GM19438 (cell line): ENCODE results near the gene NKIRAS2.

Source experiments
- ATAC-seq: cut with Tn5 transposase; IDR thresholded peaks from one replicate; pipeline ENCODE4 v1.9.1; 2021; ENCODE audit warnings: low read depth; ENCODE audit not compliant: unreplicated experiment

NKIRAS2 gene

DNA sequence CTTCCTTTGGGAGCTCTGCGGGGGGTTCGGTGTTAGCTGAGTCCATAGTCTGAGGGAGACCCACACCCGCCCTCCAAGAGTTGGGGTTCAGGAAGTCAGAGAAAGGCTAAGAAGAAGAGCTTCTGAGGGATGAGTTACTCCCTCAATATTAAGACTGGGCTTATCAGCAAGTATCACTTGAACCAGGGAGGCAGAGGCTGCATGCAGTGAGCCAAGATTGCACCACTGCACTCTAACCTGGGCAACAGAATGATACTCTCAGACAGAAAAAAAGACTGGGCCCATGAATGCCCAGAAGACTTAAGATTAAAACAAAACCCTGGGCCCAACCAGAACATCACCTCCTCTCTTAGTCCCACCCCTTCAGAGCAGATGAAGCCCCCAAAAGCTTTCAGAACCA, 6.0 kb downstream of the NKIRAS2 start:
- no peak for ATAC-seq

DNA sequence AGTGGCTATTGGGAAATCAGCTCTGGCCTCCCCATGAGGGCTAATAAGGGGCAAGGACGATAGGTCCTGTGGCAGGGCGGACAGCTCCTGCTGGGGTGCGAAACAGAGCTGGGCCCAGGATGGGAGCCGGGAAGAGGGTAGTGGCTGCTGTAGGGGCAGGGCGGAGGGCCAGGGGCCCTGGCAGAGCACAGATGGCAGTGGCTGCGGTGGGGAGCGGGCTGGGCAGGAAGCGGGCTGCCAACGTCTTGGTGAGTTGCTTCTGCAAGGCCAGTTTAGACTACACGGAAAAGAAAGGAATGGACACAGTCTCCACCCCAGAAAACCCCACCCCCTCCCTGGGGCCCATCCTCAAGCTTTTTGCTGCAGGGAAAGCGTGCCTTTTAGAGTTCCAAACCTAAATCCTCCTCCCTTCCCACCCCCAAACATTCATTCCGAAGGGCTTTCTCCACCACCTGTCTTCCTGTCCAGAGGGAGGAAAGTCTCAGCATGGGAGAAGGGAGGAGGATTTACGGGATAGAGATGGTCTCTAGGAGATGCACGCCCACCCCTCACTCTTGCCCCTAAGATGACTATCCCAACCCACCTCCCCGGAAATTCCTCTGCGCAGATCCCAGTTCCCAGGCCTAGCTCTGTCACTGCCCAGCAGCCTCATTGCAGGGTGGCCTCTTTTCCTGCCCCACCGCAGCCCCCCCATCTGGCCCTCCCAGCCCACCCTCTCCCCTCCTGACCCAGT, 7.1 kb downstream of the NKIRAS2 start:
- no peak for ATAC-seq

DNA sequence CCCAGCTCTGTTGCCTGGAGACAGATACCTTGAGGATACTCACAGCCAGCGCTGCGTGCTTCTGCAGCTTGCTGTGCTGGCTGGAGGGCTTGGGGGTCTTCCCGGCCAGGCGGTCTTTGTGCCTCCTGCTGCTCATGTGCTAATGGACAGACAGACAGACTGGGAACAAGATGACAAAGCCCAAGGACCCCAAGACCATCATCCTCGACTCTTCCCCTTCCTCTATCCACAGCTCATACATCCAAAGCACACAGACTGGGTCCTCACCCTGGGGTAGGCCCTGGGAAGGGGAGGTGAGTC, 7.7 kb downstream of the NKIRAS2 start:
- no peak for ATAC-seq

DNA sequence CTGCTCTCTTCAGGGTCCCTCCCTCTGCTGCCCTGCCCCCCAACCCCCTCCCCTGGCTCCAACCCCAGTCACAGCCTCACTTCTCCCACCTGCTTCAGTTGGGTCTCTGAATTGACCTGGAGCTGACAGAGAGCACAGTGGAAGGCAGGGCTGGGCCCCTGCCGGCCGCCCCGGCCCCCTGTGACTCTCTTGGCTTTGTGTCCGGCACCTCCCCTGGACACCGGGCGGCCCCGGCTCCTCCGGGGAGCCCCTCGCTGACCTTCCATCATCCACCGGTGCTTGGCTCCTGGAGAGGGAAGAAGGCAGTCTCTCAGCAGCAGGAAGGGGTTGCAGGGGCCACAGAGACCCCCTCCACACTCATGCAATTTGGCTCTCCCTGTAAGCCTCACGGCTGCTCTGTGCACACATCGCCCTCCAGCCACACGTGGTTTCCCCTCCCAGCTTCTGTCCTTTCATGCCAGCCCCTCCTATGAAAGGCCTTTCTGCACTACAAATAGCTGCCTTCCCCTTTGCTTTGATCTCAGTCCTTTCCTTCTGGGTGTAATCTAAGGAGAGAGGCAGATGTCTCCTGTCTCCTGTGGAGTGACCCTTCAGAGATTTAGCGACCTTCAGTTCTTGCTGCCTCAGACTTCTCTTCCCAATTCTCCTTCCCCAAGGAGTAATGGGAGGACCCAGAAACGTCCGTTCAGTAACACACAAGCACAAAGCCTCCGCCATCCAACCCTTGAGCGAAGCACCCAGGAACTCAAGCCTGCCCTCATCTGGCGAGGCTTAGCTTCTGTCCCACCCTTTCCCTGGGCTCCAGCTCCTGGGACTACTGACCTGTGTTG, 8.3 kb downstream of the NKIRAS2 start:
- ATAC-seq: no peak

DNA sequence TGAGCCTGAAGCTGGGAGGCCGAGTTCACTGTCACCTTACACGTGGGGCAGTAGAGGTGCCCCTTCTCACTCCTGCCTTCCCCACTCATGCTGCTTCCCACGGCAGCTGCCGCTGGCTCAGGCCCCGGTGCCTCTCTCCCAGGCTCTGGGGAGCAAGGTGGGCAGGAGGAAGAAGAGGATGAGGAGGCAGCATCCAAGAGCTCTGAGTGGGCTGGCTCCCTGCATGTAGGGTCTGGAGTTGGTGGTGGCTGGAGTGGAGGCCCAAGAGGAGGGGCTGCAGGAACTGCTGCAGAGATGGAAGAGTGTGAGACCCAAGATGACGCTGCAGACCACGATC, 8.9 kb downstream of the NKIRAS2 start:
- no peak for ATAC-seq

DNA sequence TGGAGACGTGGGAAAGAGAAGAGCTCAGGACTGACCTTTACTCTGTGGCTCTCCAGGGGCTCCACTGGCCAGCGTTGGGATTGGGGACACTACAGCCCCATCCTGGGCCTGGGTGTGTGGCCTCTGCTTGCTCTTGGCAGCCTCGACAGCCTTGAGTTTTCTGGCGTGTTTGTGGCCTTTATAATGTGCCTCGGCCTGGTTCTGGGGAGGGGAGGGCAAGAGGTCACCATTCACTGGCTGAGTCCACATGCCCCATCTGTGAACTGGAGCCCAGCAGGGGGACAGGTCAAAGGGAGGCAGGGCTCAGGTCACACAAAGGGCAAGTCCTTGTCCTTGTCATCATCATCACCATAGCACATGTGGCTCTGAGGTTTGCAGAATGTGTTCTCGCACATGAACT, 11.7 kb downstream of the NKIRAS2 start:
- no peak for ATAC-seq

DNA sequence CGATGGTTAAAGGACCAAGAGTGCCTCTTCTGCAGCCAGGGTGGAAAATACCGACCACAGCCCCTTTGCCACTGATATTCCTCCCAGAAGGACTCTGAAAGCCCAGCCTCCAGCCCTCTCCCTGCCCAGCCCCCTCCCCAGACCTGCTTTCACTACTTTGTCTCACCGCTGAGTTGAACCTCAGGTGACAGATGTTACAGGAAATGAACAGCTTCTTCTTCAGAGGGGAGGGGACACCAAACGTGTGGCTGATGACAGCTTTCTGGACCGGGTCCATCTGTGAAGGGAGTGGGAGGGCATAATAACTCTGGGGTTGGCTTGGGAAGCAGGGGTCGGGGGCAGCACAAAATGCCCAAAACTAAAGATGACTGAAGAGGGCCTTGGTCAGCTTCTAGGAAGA, 14.2 kb downstream of the NKIRAS2 start:
- ATAC-seq: no peak

DNA sequence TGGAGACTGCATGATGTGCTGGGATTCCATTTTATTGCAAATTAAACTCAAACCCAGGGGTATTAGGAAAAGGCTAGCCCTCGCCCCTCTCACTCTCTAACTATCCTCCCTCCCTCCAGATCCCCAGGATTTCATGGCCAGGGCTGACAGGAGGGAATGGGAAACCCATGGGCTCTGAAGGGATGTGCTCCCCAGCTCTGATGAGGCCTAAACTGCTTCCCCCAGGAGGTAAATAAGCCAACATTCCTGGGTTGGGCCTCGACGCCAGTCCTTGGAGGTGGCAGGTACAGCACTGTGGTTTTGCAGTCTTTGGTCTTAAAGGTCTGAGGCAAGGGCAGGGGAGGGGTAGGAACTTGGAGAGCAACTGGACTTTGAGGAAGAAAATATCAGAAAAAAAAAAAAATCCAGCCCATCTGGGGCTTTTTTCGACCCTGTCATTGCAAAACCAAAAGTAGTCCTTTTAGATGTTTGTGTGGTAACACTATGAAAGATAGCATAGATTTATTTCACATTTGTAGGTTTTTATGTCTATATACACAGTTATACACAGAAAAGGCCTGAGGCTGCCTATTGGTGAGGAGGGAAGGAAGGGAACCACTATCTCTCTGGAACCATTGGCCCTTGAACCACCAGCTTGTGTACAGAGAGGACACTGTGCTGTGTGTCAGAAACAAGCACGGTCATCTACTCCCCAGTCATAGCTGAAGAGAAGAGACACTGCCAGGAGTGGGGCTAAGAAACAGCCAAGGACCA, 18.5 kb downstream of the NKIRAS2 start:
- no peak for ATAC-seq

DNA sequence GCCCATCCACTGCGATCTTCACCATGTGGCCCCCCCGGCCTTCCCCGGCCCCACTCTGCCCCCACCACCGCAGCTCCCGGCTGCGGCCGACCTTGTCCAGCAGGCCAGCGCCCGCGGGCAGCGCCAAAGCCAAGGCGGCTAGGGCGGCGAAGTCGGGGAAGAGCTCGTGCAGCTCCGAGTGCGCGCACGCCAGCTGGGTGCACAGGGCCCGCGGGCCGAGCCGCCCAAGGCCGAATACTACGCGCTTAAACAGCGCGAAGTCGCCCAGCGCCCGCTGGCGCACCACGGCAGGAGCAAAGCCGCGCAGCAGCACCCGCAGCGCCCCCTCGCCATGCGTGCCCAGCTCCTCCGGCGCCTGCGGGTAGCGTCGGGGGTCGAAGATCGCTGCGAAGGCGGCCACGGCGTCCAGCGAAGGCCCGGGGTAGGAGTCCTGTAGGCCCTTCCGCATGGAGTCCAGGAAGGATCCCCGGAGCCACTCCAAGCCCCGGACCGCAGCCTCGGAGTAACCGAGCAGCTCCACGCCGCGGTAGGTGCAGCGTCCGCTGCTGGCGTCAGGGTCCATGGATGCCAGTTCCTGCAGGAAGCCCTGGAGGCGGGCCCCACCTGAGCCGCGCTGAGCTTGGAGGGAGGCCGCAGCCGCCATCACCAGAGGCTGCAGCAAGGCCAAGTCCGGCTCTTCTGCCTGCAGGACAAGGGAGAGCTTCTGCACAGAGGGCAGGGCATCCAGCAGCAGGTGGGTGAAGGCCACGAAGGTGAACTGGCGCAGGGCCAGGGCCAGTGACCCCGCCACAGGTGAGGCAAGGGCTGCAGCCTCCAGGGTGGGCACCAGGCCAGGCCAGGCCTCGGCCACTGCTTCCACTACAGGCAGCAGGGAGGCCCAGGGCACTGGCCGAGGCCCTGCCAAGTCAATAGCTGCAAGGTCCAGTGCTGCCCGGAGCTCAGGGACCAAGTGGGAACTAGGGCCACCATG, 20.2 kb downstream of the NKIRAS2 start:
- no peak for ATAC-seq

DNA sequence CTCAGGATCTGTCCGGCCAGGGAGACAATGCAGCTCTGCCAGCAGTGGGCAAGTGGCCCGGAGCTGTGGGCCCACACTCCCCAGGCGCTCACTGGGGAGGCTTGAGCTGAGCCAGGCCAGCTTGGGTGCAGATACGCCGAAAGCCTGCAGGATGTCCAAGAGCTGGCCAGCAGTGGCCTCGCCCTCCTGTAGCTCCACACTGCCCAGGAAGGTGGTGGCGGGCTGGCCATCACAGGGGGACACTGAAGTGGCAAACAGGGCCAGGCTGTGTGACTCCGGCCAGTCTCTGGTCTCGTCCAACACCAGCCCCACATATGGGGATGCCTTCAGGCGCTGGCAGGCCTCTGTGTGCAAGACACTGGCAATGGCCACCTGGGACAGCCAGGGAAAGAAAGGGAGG, 20.9 kb downstream of the NKIRAS2 start:
- ATAC-seq: no peak

DNA sequence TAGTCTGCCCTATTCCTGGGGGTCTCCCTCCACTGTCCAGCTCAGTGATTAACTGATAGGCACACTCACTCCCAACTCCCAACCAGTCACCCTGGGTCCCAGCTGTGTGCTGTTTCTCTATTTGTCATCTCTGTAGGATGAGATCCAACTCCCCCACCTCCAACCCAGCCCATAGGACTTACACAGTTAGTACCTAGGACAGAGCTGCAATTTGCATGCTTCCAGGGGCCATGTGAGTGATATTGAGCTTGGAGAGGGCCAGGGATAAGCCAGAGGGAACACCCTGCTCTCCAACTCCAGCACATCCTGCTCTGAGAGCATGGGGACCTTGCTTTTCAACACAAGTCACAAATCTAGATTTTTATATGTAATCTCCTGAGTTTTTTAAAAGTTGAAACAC, 21.7 kb downstream of the NKIRAS2 start:
- no peak for ATAC-seq

DNA sequence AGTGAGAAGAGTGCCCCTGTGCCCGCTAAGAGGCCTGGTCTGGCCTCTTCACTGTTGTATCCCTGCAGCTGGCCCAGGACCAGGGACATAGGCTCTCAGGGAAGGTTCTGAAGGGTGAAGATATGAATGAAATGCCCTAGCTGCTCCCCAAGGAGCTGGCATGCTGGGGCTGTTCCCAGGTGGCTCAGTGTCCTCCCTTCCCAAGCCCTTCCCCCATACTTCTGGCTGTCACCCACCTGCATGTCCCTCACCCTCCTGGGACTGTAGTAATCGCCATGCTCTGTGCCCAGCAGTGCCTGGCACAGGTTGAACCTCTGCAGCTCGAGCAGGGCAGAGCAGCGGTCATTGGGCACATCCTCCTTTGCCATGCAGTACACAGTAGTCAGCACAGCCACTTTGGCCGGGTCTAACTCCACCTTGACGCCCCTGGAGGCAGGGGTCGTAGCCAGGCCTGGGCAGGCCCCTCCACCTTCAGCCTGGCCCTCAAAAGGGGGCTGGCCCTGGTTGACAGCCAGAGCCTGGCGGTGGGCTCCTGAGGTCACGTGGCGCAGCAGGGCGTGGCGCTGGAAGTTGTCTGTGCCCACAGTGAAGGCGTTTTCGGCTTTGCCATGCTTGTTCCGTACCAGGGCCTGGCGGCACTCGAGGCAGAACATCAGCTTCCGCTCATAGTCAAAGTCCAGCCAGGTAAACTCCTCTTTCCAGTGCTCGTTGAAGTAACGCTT, 22.9 kb downstream of the NKIRAS2 start:
- no peak for ATAC-seq

DNA sequence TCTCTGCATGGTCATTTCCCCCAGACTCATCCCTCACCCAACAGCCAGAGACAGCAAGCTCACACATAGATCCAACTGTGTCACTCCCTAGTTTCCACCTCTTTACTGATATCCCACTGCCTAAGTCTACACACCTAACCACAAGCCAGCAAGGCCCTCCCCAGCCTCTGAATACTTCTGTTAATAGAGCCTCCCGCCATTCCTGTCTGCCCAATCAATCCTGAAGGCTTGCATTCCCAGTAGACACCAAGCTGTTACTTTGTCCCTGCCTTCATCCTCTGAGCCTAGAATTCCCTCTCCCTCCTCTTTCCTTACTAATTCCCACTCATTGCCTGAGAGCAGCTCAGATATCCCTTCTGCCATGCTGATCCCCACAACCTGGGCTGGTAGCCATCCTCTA, 25.8 kb downstream of the NKIRAS2 start:
- no peak for ATAC-seq

DNA sequence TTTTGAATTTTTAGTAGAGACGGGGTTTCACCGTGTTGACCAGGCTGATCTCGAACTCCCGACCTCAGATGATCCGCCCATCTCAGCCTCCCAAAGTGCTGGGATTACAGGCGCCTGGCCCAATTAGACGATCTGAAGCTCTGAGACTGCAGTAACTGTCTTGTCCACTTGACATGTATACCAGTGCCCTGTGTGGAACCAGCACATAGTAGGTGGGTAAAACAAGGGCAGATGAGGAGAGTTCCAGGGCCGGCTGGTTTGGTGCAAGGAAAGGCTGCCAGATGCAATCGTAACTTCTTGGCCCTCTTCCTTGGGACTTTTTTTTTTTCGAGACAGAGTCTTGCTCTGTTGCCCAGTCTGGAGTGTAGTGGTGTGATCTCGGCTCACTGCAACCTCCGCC, 27.5 kb downstream of the NKIRAS2 start:
- ATAC-seq: no peak

DNA sequence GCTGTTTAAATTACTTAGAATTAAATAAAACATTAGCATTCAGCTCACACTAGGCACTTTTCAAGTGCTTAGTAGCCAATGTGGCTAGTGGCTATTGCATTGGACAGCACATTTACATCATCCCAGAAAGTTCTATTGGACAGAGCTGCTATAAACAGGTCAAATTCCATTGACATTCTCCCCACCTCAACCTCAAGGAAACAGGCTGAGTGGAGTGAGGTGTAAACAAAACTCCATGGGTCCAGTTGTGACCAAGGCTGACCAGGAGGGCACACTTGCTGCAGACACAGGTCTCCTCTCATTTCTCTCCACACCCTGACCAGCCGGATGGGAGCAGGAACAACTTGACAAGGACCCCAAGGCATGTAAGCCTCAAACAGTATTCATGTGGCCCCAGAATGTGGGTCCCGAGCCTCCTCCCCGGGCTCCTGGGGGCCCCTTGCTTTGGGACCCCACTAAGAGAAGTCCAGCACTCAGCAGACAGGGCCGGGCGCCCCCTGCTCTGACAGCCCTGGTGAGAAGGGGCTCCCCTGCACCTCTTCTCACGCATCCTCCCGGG, 30.0 kb downstream of the NKIRAS2 start:
- ATAC-seq: no peak

DNA sequence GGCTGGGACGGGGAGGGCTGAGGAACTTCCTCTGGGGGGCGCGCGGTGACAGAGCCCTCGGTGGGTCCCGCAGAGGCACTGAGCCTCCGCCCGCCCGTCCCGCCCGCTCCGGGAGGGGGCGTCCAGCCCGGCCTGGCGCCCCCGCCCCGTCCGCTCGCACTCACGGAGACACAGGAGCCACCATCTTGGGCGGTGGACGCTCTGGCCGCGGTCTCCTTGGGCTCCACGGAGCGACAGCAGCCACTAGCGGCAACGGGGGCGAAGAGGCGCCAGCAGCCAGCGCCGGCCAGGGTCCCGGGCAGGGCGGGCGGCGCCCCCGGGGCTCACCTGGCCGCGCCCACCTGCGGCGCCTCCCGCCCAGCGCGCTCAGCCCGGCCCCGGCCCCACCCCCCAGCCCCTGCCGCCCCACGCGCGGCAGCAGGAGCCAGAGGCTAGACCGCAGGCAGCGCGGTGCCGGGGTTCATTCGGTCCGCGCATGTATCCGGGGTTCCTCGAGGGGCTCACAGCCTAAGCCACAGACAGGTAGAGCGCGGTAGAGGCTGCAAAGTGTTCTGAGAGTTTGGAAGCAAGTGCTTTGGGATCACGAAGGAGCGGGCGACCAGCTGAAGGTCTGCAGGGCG, 30.6 kb downstream of the NKIRAS2 start, which contains the start of gene C17orf113:
Gene C17orf113 (minus strand): TSS at position 209 of the 620 bp plus-strand sequence. CDS start 7,225 bp downstream, outside the sequence.
- ATAC-seq: no peak

DNA sequence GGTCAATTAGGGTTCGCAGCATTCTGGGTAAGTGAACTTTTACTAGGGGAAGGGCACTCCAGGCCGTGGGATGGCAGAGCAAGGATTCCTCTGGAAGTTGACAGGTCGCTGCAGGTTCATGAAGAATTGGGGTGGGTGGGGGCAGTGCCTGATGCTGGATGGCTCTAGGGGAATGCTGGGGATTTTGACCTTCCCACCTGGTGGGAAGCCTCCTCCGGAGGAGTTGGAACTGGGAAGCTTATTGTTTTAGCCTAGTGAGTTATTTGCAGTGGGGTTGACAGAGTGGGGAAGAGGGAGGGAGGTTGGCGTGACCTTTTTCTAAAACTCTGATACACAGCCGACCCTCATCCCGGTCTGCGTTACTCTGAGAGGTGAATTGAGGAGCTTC, 31.1 kb downstream of the NKIRAS2 start:
- no peak for ATAC-seq

DNA sequence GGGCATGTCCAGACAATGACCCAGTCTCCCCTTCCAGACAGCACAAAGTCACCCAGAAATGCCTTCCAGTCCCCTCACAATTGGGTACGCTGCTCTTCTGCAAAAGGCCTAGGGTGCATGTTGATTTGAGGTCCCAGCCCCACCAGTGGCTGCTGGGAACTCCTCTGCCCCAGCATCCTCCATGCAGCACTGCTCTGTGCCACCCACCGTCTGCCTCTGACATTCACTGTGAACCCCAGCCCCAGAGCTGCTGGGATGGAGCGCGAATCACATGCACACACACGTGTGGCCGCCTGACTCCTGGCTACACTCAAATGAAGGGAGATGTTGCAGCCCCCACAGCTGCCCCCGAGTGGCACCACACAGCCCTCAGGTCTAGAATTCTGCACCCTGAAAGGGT, 31.8 kb downstream of the NKIRAS2 start:
- no peak for ATAC-seq

DNA sequence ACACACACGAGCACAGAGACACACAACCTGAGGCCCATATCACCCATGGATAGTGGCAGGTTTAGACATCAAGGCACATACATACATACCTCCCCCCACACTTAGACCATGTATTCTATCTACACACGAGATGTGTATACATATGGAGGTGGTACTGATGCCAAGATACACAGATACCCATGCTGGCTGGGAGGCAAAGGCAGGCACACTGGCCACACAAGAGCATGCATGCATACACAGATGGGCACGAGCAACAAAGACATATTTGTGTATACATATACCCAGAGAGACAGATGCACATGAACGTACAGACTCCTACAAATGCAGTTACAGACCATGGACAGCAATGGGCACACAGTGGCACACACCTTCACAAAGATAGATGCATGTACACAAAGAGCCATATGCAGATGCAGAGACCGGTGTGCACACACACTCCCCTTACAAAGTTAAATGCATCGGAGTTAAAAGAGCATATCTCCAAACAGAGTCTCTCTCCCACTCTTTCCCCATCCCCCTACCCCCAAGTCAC, 32.5 kb downstream of the NKIRAS2 start:
- no peak for ATAC-seq
